Suprapubic skin (tissue), 4 donors: ENCODE measurements around the gene MRPL11. TPM values are rescaled to one million over a fixed set of nuclear protein-coding genes. Genes with fewer than 3 reads are reported as not detected.

Experiments
- DNase-seq, 2 donors: peaks; one replicate each; pipeline ENCODE4 v3.0.0-alpha.2; 2019; ENCODE audit warnings: low spot score in 2 of 2
- H3K27ac ChIP-seq: fragments of 200-600 bp; sonication (generic); one replicate; pipeline ENCODE4 v1.5.1; 2019
- H3K27me3 ChIP-seq: fragments of 200-600 bp; sonication (generic); one replicate; pipeline ENCODE4 v1.5.1; 2019
- H3K36me3 ChIP-seq: fragments of 200-600 bp; sonication (generic); one replicate; pipeline ENCODE4 v1.5.1; 2019
- H3K4me1 ChIP-seq: fragments of 200-600 bp; sonication (generic); one replicate; pipeline ENCODE4 v1.5.1; 2019
- H3K4me3 ChIP-seq: fragments of 200-600 bp; sonication (generic); one replicate; pipeline ENCODE4 v1.5.1; 2019; ENCODE audit warnings: mild to moderate bottlenecking
- H3K9me3 ChIP-seq: fragments of 200-600 bp; sonication (generic); one replicate; pipeline ENCODE4 v1.5.1; 2019
- EP300 ChIP-seq: sonication (generic); formaldehyde crosslinking; IDR thresholded peaks from one replicate; pipeline ENCODE4 v1.6.1; 2017; ENCODE audit warnings: antibody characterized with exemption
- POLR2A ChIP-seq, 2 donors: fragments of 450-650 bp; IDR thresholded peaks; one replicate each; pipeline ENCODE4 v1.6.1; 2017; ENCODE audit warnings: antibody characterized with exemption in 2 of 2, mild to moderate bottlenecking in 2 of 2, moderate library complexity in 2 of 2
- POLR2AphosphoS5 ChIP-seq, 3 donors: sonication (generic); formaldehyde crosslinking; IDR thresholded peaks; one replicate each; pipeline ENCODE4 v1.6.1; 2017; ENCODE audit warnings: antibody characterized with exemption in 3 of 3
- WGBS: methylation state at CpG from one replicate; pipeline ENCODE4 v1.1.5; 2018; 5-methylcytosine and 5-hydroxymethylcytosine counted together
- total RNA-seq, 4 donors: library from RNA; depleted of rRNA; stranded (reverse); fragments of >200 nt; gene quantifications; one replicate each; pipeline ENCODE4 v1.1.0, GENCODE V29; 2016
- TF ChIP-seq, protein P1 (sequence below), 2 donors: fragments of 200-600 bp in 1 of 2; fragments of 450-650 bp in 1 of 2; sonication (generic) in 1 of 2; IDR thresholded peaks; one replicate each; pipeline ENCODE4 v1.5.1; 2016 to 2019; ENCODE audit warnings: antibody characterized with exemption in 2 of 2, mild to moderate bottlenecking in 1 of 2, moderate library complexity in 1 of 2

Gene MRPL11
- total RNA-seq, 4 donors from 2014 or later: 22.0 to 42.0 (median 28.0) TPM

DNA sequence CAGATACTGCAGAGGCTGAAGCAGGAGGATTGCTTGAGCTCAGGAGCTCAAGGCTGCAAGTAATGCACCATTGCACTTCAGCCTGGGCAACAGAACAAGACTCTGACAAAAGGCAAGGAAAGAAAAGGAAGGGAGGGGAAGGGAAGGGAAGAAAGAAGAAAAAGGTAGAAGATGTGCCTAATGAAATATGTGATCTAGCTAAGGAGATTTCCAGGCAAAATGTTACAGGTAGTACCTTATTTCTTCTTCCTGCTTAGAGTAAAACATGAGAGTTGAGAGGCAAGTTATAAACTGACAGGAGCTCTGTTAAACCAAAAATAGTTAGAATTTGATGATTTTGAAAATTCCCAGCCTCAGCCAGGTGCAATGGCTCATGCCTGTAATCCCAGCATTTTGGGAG is 23.4 kb upstream of the MRPL11 start:
- no peak for TF ChIP-seq EP300
- TF ChIP-seq POLR2AphosphoS5 (IDR thresholded peaks at IDR 0.05): no peak
- no peak for TF ChIP-seq POLR2A (IDR thresholded peaks at IDR 0.05)
- TF ChIP-seq, protein P1, sequence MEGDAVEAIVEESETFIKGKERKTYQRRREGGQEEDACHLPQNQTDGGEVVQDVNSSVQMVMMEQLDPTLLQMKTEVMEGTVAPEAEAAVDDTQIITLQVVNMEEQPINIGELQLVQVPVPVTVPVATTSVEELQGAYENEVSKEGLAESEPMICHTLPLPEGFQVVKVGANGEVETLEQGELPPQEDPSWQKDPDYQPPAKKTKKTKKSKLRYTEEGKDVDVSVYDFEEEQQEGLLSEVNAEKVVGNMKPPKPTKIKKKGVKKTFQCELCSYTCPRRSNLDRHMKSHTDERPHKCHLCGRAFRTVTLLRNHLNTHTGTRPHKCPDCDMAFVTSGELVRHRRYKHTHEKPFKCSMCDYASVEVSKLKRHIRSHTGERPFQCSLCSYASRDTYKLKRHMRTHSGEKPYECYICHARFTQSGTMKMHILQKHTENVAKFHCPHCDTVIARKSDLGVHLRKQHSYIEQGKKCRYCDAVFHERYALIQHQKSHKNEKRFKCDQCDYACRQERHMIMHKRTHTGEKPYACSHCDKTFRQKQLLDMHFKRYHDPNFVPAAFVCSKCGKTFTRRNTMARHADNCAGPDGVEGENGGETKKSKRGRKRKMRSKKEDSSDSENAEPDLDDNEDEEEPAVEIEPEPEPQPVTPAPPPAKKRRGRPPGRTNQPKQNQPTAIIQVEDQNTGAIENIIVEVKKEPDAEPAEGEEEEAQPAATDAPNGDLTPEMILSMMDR (IDR thresholded peaks at IDR 0.05): no peak
- Histone ChIP-seq H3K4me1 (peaks cover 11% of the 10 kb centered on the region), H3K9me3 (no peaks in the 10 kb centered on the region), H3K27ac (no peak overlapping the region), H3K27me3 (no peaks in the 10 kb centered on the region), H3K36me3 (no peaks in the 10 kb centered on the region), H3K4me3 (no peak overlapping the region)
- DNase-seq: no peak

DNA sequence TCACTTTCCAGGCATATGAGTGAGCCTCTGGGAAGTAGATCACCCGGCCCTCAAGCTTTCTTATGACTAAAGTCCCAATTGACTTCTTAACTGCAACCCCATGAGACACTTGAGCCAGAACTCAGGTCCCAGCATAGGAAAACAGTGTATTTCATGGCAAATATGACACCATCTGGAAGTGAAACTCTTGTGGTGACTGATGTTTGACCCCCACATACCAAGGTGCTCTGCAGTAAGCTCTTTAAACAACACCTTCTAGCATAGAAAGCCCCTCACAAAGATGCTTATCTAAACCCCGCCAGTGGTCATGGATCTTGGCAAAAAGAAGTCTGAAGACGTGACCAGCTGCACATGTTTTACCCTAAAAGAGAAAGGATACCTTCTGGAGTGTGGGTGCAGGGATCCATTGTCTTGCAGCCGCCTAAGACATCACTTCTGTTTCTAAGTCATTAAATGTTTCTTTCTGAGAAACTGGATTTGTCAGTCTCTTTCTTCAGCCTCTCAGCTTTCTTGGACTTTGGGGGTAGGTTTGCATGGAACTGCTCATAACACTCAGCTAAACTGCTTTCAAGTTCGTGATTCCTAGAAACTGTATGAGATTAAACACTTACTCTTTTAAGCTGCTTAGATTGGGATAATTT is 20.6 kb upstream of the MRPL11 start:
- no peaks in the 10 kb centered on the region for H3K27me3 ChIP-seq
- DNase-seq: no peak
- WGBS: 80% methylated on average over 5 of the region's 5 CpGs
- H3K4me3 ChIP-seq: no peak overlapping the region
- no peaks in the 10 kb centered on the region for H3K36me3 ChIP-seq
- no peaks in the 10 kb centered on the region for H3K9me3 ChIP-seq
- H3K27ac ChIP-seq: no peak overlapping the region
- no peaks in the 10 kb centered on the region for H3K4me1 ChIP-seq
- TF ChIP-seq, protein P1 (IDR thresholded peaks at IDR 0.05): no peak
- TF ChIP-seq EP300 (no peak), POLR2AphosphoS5 (IDR thresholded peaks at IDR 0.05) (no peak), POLR2A (IDR thresholded peaks at IDR 0.05) (no peak)

DNA sequence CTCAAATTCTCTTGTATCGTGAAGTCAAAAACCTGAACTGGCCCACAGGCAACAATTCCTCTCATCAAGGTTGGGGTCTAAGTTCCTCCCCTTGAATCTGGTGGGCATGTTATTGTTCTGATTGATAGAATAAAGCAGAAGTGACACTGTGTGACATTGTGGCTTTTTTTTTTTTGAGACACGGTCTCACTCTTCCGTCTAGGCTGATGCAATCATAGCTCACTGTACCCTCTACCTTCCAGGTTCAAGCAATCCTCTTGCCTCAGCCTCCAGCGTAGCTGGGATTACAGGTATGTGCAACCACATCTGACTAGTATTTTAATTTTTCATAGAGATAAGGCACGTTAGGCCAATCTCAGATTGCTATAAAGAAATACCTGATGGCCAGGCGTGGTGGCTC is 19.2 kb upstream of the MRPL11 start:
- H3K9me3 ChIP-seq: no peaks in the 10 kb centered on the region
- whole genome bisulfite sequencing: 87% methylated on average over 6 of the region's 6 CpGs

DNA sequence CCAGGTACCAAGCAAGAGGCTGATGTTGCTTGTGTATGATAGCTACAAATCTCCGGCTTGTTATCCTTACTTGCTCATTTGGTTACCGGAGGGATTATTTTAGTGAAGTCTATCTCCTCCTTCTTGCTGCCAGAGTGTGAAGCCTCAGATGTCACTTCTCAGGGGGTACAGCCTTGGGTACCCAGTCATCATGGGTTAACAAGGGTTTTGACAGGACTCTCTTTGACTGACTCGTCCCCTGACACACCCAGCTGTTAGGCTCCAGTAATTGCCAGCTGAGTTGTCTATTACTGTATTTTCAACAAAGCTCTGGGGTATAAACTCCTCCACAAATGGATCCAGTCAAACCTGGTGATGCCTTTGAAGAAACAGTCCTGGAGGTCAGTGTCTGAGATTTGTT is 16.2 kb upstream of the MRPL11 start:
- no peak overlapping the region for H3K4me3 ChIP-seq
- no peaks in the 10 kb centered on the region for H3K36me3 ChIP-seq
- TF ChIP-seq, protein P1 (IDR thresholded peaks at IDR 0.05): no peak
- TF ChIP-seq EP300: no peak
- no peak for TF ChIP-seq POLR2A (IDR thresholded peaks at IDR 0.05)
- no peak for TF ChIP-seq POLR2AphosphoS5 (IDR thresholded peaks at IDR 0.05)
- WGBS: 69% methylated on average over 3 of the region's 3 CpGs
- H3K4me1 ChIP-seq: no peaks in the 10 kb centered on the region
- no peak for DNase-seq
- H3K27ac ChIP-seq: no peak overlapping the region
- H3K9me3 ChIP-seq: no peaks in the 10 kb centered on the region
- H3K27me3 ChIP-seq: no peaks in the 10 kb centered on the region

More for the DNA sequence above, 19.2 kb upstream of the MRPL11 start:
- no peak overlapping the region for H3K4me3 ChIP-seq
- no peak overlapping the region for H3K27ac ChIP-seq
- no peaks in the 10 kb centered on the region for H3K36me3 ChIP-seq
- no peak for DNase-seq
- no peaks in the 10 kb centered on the region for H3K4me1 ChIP-seq
- TF ChIP-seq POLR2A (IDR thresholded peaks at IDR 0.05): no peak
- TF ChIP-seq, protein P1 (IDR thresholded peaks at IDR 0.05): no peak
- TF ChIP-seq POLR2AphosphoS5 (IDR thresholded peaks at IDR 0.05): no peak
- no peaks in the 10 kb centered on the region for H3K27me3 ChIP-seq

DNA sequence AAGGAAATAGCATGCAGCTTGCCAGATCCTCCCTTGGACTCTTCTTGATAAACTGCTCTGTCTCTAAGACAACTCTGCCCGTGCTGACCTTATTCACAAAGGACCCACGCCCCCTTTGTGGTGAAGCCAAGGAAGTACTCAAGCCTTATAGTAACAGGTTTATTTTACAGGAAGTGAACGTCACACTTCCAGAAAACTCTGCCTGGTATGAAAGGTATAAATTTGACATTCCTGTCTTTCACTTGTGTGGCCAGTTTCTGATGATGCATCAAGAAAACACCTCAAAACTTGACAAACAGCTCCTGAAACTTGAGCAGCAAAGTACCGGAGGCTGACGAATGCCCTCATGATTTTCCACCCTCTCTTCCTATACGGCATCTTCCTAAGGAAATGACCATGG is 15.6 kb upstream of the MRPL11 start:
- no peak for DNase-seq

More for the DNA sequence above, 15.6 kb upstream of the MRPL11 start:
- no peak overlapping the region for H3K27ac ChIP-seq
- 21% methylated on average over 6 of the region's 6 CpGs for WGBS
- no peaks in the 10 kb centered on the region for H3K9me3 ChIP-seq
- no peak overlapping the region for H3K4me3 ChIP-seq
- no peaks in the 10 kb centered on the region for H3K36me3 ChIP-seq
- H3K4me1 ChIP-seq: no peaks in the 10 kb centered on the region
- TF ChIP-seq EP300 (no peak), POLR2AphosphoS5 (IDR thresholded peaks at IDR 0.05) (no peak)
- TF ChIP-seq, protein P1 (IDR thresholded peaks at IDR 0.05): no peak
- no peaks in the 10 kb centered on the region for H3K27me3 ChIP-seq
